ENCODE data around the gene WNT5B. TPM values are rescaled to one million over a fixed set of nuclear protein-coding genes. Genes with fewer than 3 reads are reported as not detected.

The WNT5B gene
- total and polyA plus RNA-seq, 9 of the 15 experiments (the other 6 are each of a cell fraction or from before 2014, with no cell fraction given): 0.42 to 16.8 (median 5.4) TPM

DNA sequence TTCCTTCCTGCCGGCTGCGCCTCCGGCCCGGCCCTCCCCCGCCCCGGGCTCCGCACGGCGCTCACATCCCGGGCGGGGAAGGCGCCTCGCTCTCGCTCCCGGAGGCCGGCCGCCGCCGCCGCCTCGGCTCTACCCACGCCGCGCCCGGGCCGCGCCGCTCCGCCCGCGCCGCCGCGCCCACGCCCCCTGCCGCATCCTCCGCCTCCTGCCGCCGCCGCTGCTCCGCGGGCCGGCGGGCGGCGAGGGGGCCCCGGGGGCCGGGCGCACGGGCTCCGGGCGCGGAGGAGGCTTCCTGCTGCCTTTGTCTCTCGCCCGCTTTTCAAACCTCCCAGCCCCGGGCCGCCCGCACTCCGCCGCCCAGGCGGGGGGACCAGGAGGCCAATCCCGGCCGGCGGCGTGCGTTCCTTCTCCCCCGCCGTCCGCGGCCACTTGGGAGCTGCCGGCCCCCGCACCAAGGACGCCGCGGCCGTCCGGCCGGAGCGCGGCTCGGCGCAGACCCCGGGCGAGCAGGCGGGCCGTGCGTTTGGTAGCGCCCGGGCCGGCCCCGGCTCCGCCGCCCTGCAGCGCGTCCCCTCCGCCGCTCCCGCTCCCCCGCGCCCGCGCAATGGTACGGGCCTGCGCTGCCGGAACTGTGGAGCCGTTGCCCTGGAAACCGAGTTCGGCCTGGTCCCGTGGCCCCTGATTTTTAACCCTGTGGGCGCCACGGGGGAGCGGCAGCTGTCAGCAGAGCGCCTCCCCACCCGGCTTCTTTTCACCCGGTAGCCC, 34.6 kb upstream of the WNT5B start, which contains the start of gene FBXL14 (continued):
- TF ChIP-seq, protein P1, sequence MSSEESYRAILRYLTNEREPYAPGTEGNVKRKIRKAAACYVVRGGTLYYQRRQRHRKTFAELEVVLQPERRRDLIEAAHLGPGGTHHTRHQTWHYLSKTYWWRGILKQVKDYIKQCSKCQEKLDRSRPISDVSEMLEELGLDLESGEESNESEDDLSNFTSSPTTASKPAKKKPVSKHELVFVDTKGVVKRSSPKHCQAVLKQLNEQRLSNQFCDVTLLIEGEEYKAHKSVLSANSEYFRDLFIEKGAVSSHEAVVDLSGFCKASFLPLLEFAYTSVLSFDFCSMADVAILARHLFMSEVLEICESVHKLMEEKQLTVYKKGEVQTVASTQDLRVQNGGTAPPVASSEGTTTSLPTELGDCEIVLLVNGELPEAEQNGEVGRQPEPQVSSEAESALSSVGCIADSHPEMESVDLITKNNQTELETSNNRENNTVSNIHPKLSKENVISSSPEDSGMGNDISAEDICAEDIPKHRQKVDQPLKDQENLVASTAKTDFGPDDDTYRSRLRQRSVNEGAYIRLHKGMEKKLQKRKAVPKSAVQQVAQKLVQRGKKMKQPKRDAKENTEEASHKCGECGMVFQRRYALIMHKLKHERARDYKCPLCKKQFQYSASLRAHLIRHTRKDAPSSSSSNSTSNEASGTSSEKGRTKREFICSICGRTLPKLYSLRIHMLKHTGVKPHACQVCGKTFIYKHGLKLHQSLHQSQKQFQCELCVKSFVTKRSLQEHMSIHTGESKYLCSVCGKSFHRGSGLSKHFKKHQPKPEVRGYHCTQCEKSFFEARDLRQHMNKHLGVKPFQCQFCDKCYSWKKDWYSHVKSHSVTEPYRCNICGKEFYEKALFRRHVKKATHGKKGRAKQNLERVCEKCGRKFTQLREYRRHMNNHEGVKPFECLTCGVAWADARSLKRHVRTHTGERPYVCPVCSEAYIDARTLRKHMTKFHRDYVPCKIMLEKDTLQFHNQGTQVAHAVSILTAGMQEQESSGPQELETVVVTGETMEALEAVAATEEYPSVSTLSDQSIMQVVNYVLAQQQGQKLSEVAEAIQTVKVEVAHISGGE (CRISPR knock-in tag; IDR thresholded peaks at IDR 0.05): peak in 2 of 3 experiments; percentile 78 to 97; a peak in 4 of 6 replicates
- TF ChIP-seq MED1 (CRISPR knock-in tag; IDR thresholded peaks at IDR 0.05; ENCODE audit: borderline replicate concordance) (no peak), ZNF133 (CRISPR knock-in tag; IDR thresholded peaks at IDR 0.05) (no peak), ATF7 (IDR thresholded peaks at IDR 0.05) (peak; percentile 98), ZNF140 (CRISPR knock-in tag; IDR thresholded peaks at IDR 0.05) (no peak), TCF3 (CRISPR knock-in tag; IDR thresholded peaks at IDR 0.05) (no peak), PYGO2 (tag; IDR thresholded peaks at IDR 0.05) (no peak), RNF2 (IDR thresholded peaks at IDR 0.05) (peak; percentile 45; the same call in 1 of the 2 replicates), POLR2A (conservative IDR thresholded peaks at IDR 0.05) (no peak), TCF7 (IDR thresholded peaks at IDR 0.05; ENCODE audit: borderline replicate concordance) (no peak)
- TF ChIP-seq, protein P2, sequence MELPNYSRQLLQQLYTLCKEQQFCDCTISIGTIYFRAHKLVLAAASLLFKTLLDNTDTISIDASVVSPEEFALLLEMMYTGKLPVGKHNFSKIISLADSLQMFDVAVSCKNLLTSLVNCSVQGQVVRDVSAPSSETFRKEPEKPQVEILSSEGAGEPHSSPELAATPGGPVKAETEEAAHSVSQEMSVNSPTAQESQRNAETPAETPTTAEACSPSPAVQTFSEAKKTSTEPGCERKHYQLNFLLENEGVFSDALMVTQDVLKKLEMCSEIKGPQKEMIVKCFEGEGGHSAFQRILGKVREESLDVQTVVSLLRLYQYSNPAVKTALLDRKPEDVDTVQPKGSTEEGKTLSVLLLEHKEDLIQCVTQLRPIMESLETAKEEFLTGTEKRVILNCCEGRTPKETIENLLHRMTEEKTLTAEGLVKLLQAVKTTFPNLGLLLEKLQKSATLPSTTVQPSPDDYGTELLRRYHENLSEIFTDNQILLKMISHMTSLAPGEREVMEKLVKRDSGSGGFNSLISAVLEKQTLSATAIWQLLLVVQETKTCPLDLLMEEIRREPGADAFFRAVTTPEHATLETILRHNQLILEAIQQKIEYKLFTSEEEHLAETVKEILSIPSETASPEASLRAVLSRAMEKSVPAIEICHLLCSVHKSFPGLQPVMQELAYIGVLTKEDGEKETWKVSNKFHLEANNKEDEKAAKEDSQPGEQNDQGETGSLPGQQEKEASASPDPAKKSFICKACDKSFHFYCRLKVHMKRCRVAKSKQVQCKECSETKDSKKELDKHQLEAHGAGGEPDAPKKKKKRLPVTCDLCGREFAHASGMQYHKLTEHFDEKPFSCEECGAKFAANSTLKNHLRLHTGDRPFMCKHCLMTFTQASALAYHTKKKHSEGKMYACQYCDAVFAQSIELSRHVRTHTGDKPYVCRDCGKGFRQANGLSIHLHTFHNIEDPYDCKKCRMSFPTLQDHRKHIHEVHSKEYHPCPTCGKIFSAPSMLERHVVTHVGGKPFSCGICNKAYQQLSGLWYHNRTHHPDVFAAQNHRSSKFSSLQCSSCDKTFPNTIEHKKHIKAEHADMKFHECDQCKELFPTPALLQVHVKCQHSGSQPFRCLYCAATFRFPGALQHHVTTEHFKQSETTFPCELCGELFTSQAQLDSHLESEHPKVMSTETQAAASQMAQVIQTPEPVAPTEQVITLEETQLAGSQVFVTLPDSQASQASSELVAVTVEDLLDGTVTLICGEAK (IDR thresholded peaks at IDR 0.05): peak; percentile 48; the same call in 1 of the 2 replicates
- TF ChIP-seq, protein P2 (CRISPR knock-in tag; IDR thresholded peaks at IDR 0.05): no peak
- TF ChIP-seq, protein P3, sequence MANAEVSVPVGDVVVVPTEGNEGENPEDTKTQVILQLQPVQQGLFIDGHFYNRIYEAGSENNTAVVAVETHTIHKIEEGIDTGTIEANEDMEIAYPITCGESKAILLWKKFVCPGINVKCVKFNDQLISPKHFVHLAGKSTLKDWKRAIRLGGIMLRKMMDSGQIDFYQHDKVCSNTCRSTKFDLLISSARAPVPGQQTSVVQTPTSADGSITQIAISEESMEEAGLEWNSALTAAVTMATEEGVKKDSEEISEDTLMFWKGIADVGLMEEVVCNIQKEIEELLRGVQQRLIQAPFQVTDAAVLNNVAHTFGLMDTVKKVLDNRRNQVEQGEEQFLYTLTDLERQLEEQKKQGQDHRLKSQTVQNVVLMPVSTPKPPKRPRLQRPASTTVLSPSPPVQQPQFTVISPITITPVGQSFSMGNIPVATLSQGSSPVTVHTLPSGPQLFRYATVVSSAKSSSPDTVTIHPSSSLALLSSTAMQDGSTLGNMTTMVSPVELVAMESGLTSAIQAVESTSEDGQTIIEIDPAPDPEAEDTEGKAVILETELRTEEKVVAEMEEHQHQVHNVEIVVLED (CRISPR knock-in tag; IDR thresholded peaks at IDR 0.05): peak; percentile 33; the same call in 1 of the 2 replicates

Data from K562 (cell line).